Hepatocyte (in vitro differentiated cells): Measurements from ENCODE around the gene LY6G6F. TPM values are rescaled to one million over a fixed set of nuclear protein-coding genes. Genes with fewer than 3 reads are reported as not detected.

Source experiments
- DNase-seq: peaks from one replicate; pipeline ENCODE4 v3.0.0-alpha.2; 2016; ENCODE audit warnings: low spot score
- H2AFZ ChIP-seq: fragments of 200-600 bp; sonication (generic); 2 replicates; pipeline ENCODE4 v1.6.0; 2016; ENCODE audit warnings: antibody characterized with exemption, mild to moderate bottlenecking
- H3K27ac ChIP-seq: fragments of 200-600 bp; sonication (generic); 2 replicates; pipeline ENCODE4 v1.5.1; 2016; ENCODE audit warnings: mild to moderate bottlenecking
- H3K27me3 ChIP-seq: fragments of 200-600 bp; sonication (generic); 2 replicates; pipeline ENCODE4 v1.6.1; 2016
- H3K36me3 ChIP-seq: fragments of 200-600 bp; sonication (generic); replicated peaks from 2 replicates; pipeline ENCODE4 v1.5.1; 2016; ENCODE audit warnings: low read depth; ENCODE audit not compliant: insufficient read depth
- H3K4me1 ChIP-seq: fragments of 200-600 bp; sonication (generic); 2 replicates; pipeline ENCODE4 v1.5.1; 2016; ENCODE audit warnings: mild to moderate bottlenecking, moderate library complexity; ENCODE audit not compliant: insufficient read depth
- H3K4me2 ChIP-seq: fragments of 200-600 bp; sonication (generic); 2 replicates; pipeline ENCODE4 v1.6.0; 2016
- H3K4me3 ChIP-seq: fragments of 200-600 bp; sonication (generic); 2 replicates; pipeline ENCODE4 v1.5.1; 2016; ENCODE audit warnings: mild to moderate bottlenecking
- H3K79me2 ChIP-seq: fragments of 200-600 bp; sonication (generic); 2 replicates; pipeline ENCODE4 v1.6.0; 2017; ENCODE audit warnings: mild to moderate bottlenecking
- H3K9me2 ChIP-seq: fragments of 200-600 bp; sonication (generic); replicated peaks from 2 replicates; pipeline ENCODE4 v1.6.0; 2017; ENCODE audit warnings: mild to moderate bottlenecking; ENCODE audit not compliant: insufficient read depth
- H3K9me3 ChIP-seq: fragments of 200-600 bp; sonication (generic); 2 replicates; pipeline ENCODE4 v1.5.1; 2016; ENCODE audit warnings: low read depth, mild to moderate bottlenecking
- H4K20me1 ChIP-seq: fragments of 200-600 bp; sonication (generic); 2 replicates; pipeline ENCODE4 v1.6.0; 2016; ENCODE audit warnings: mild to moderate bottlenecking; ENCODE audit not compliant: insufficient read depth, poor library complexity, severe bottlenecking
- EZH2 ChIP-seq: fragments of 200-600 bp; sonication (generic); IDR thresholded peaks from 2 replicates; pipeline ENCODE4 v1.6.1; 2016; ENCODE audit warnings: antibody characterized with exemption, mild to moderate bottlenecking, borderline replicate concordance
- EZH2phosphoT487 ChIP-seq: fragments of 200-600 bp; sonication (generic); IDR thresholded peaks from one replicate; pipeline ENCODE4 v1.6.1; 2018; ENCODE audit warnings: antibody characterized with exemption, mild to moderate bottlenecking, low read depth, moderate library complexity; ENCODE audit not compliant: unreplicated experiment, severe bottlenecking
- WGBS: methylation state at CpG from one replicate; pipeline ENCODE4 v1.1.6; 2016; ENCODE audit warnings: low lambda C conversion rate; ENCODE audit errors: missing lambda C conversion rate; 5-methylcytosine and 5-hydroxymethylcytosine counted together
- polyA plus RNA-seq: library from polyadenylated mRNA; unstranded; fragments of >200 nt; fragmentation: Nextera tagmentation; extraction: Ambion mirVana; gene quantifications from 2 replicates; pipeline ENCODE4 v1.2.1, GENCODE V29; 2016
- total RNA-seq: library from RNA; depleted of rRNA; stranded (reverse); fragments of >200 nt; gene quantifications from 2 replicates; pipeline ENCODE4 v1.2.3, GENCODE V29; 2014
- TF ChIP-seq, protein P1 (sequence below): fragments of 200-600 bp; sonication (generic); IDR thresholded peaks from 2 replicates; pipeline ENCODE4 v1.5.1; 2016; ENCODE audit warnings: antibody characterized with exemption, mild to moderate bottlenecking; ENCODE audit not compliant: poor library complexity

Gene LY6G6F
- total and polyA plus RNA-seq, 2 experiments from 2014 or later, result not detected

DNA sequence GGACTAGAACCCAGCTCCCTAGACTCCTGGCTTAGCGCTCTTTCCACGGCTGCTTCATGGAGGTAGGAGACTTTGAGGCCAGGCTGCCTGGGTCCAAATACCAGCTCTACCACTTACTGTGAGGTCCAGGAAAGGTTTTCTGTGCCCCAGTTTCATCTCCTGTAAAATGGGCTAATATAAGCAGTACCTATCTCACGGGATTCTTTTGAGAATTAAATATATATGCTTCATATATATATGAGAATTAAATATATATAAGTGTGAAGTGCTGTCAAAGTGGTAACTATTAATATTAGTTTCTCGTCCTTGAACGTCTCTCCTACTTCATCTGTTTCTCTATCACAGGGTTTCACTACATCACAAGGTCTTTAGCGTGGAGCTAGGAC is 15.6 kb upstream of the LY6G6F start:
- Histone ChIP-seq H3K9me2 (no peaks in the 10 kb centered on the region), H3K4me1 (peaks cover 6% of the 10 kb centered on the region), H3K36me3 (no peaks in the 10 kb centered on the region), H4K20me1 (no peaks in the 10 kb centered on the region), H3K79me2 (no peaks in the 10 kb centered on the region), H3K27ac (peak overlapping the region; percentile 94), H2AFZ (no peak overlapping the region), H3K27me3 (no peaks in the 10 kb centered on the region), H3K4me2 (peak overlapping the region; percentile 61), H3K9me3 (no peaks in the 10 kb centered on the region), H3K4me3 (no peak overlapping the region)
- 89% methylated on average over 6 of the region's 6 CpGs for WGBS
- no peak for DNase-seq
- TF ChIP-seq EZH2phosphoT487 (no peak), EZH2 (no peak)
- TF ChIP-seq, protein P1, sequence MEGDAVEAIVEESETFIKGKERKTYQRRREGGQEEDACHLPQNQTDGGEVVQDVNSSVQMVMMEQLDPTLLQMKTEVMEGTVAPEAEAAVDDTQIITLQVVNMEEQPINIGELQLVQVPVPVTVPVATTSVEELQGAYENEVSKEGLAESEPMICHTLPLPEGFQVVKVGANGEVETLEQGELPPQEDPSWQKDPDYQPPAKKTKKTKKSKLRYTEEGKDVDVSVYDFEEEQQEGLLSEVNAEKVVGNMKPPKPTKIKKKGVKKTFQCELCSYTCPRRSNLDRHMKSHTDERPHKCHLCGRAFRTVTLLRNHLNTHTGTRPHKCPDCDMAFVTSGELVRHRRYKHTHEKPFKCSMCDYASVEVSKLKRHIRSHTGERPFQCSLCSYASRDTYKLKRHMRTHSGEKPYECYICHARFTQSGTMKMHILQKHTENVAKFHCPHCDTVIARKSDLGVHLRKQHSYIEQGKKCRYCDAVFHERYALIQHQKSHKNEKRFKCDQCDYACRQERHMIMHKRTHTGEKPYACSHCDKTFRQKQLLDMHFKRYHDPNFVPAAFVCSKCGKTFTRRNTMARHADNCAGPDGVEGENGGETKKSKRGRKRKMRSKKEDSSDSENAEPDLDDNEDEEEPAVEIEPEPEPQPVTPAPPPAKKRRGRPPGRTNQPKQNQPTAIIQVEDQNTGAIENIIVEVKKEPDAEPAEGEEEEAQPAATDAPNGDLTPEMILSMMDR, result no peak

DNA sequence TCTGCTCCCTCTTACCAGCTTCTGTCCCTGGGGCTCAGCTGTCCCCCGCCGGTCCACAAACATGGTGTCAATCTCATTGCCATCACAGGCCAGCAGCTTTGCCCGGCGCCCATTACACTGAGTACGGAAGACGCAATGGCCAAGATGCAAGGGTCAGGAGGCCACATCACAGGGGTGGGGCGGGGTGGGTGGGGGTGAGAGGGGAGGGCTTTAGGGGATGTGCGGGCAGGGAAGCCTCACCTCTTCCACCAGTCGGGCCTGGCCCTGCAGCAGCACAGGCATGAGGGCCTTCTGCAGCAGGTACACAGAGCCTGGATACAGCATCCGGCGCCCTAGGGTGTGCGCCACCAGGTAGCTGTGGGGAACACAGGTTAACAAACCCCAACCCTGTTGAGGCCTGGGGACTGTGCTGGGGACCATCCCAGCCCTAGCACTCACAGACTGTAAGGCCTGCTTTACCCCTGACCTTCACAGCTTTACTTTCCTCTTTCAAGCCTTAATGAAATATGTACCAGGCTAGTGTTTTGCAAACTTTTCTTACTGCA is 15.0 kb upstream of the LY6G6F start:
- H4K20me1 ChIP-seq, result no peaks in the 10 kb centered on the region
- no peaks in the 10 kb centered on the region for H3K27me3 ChIP-seq
- H3K4me1 ChIP-seq, result peaks cover 6% of the 10 kb centered on the region
- no peak overlapping the region for H2AFZ ChIP-seq
- H3K9me2 ChIP-seq, result no peaks in the 10 kb centered on the region
- H3K27ac ChIP-seq, result peak overlapping the region; percentile 94
- H3K4me2 ChIP-seq, result no peak overlapping the region
- no peak overlapping the region for H3K4me3 ChIP-seq
- 96% methylated on average over 7 of the region's 12 CpGs for WGBS
- DNase-seq, result no peak
- H3K9me3 ChIP-seq, result no peaks in the 10 kb centered on the region
- no peak for TF ChIP-seq EZH2
- TF ChIP-seq, protein P1, result no peak
- TF ChIP-seq EZH2phosphoT487, result no peak
- H3K36me3 ChIP-seq, result no peaks in the 10 kb centered on the region
- H3K79me2 ChIP-seq, result no peaks in the 10 kb centered on the region

DNA sequence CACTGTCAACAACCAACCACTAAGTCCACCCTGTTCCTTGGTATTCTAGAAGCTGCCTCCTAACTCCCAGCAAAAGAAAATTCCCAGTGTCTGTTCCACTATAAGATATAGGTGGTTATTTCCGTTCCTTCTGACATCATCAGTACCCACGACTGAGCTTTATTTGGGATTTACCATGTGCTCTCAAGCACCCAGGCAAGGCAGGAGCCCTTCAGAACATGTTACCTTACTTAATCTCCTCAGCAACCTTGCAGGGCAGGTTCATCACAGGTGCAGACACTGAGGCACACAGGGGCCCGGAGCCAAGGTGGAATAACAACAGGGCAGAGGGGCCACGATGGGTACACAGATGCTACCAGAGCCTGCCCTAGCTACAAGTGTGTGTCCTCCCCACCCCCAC is 14.3 kb upstream of the LY6G6F start:
- Histone ChIP-seq H3K36me3 (no peaks in the 10 kb centered on the region), H3K4me2 (no peak overlapping the region), H3K27me3 (no peaks in the 10 kb centered on the region), H3K9me2 (no peaks in the 10 kb centered on the region), H3K79me2 (peaks cover 6% of the 10 kb centered on the region), H3K27ac (no peak overlapping the region), H4K20me1 (no peaks in the 10 kb centered on the region), H3K9me3 (no peaks in the 10 kb centered on the region), H3K4me3 (no peak overlapping the region), H3K4me1 (peaks cover 6% of the 10 kb centered on the region), H2AFZ (no peak overlapping the region)
- whole genome bisulfite sequencing, result 90% methylated on average over 4 of the region's 4 CpGs
- DNase-seq, result no peak
- TF ChIP-seq, protein P1, result no peak
- TF ChIP-seq EZH2phosphoT487, result no peak
- no peak for TF ChIP-seq EZH2

DNA sequence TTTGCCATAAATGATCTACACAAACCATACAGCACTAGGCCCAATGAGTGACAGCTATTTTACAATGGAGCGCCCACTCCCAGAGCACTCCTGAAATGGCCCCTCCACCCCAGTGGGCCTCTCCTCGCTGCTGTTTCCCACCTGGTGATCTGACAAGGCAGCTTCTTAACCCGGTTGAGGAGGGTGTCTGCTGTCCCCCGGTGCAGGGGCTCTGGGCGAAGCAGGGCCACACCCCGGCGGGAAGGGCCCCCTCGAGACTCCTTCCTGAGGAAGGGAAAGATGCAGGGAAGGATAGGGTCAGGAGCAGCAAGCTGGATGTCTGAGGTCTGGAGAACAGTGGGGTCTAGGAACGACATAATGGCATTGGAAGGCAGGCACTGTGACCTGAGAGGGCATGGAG is 13.8 kb upstream of the LY6G6F start:
- Histone ChIP-seq H3K36me3 (no peaks in the 10 kb centered on the region), H3K9me2 (no peaks in the 10 kb centered on the region)
- 91% methylated on average over 9 of the region's 9 CpGs for WGBS

More for the DNA sequence above, 13.8 kb upstream of the LY6G6F start:
- H4K20me1 ChIP-seq, result no peaks in the 10 kb centered on the region
- H3K4me2 ChIP-seq, result no peak overlapping the region
- peaks cover 6% of the 10 kb centered on the region for H3K4me1 ChIP-seq
- peaks cover 10% of the 10 kb centered on the region for H3K79me2 ChIP-seq
- no peak overlapping the region for H3K4me3 ChIP-seq
- no peak overlapping the region for H3K27ac ChIP-seq
- H2AFZ ChIP-seq, result no peak overlapping the region
- no peaks in the 10 kb centered on the region for H3K27me3 ChIP-seq
- DNase-seq, result no peak
- TF ChIP-seq, protein P1, result no peak
- TF ChIP-seq EZH2phosphoT487 (no peak), EZH2 (no peak)
- no peaks in the 10 kb centered on the region for H3K9me3 ChIP-seq
